Activated CD4-positive, CD25-positive, alpha-beta regulatory T cell (primary cell): ENCODE results near the gene NRK.
"Not testable (repeated sequence)": the region's sequence is repeated elsewhere in the genome, so short reads cannot be mapped to it uniquely, and the experiment has no call there.

Experiments
- DNase-seq, 4 experiments: peaks; one replicate each; lab custom pipeline; 2025; lab: John Stamatoyannopoulos, UW

The NRK gene, protein sequence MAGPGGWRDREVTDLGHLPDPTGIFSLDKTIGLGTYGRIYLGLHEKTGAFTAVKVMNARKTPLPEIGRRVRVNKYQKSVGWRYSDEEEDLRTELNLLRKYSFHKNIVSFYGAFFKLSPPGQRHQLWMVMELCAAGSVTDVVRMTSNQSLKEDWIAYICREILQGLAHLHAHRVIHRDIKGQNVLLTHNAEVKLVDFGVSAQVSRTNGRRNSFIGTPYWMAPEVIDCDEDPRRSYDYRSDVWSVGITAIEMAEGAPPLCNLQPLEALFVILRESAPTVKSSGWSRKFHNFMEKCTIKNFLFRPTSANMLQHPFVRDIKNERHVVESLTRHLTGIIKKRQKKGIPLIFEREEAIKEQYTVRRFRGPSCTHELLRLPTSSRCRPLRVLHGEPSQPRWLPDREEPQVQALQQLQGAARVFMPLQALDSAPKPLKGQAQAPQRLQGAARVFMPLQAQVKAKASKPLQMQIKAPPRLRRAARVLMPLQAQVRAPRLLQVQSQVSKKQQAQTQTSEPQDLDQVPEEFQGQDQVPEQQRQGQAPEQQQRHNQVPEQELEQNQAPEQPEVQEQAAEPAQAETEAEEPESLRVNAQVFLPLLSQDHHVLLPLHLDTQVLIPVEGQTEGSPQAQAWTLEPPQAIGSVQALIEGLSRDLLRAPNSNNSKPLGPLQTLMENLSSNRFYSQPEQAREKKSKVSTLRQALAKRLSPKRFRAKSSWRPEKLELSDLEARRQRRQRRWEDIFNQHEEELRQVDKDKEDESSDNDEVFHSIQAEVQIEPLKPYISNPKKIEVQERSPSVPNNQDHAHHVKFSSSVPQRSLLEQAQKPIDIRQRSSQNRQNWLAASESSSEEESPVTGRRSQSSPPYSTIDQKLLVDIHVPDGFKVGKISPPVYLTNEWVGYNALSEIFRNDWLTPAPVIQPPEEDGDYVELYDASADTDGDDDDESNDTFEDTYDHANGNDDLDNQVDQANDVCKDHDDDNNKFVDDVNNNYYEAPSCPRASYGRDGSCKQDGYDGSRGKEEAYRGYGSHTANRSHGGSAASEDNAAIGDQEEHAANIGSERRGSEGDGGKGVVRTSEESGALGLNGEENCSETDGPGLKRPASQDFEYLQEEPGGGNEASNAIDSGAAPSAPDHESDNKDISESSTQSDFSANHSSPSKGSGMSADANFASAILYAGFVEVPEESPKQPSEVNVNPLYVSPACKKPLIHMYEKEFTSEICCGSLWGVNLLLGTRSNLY (N-terminal part only)

DNA sequence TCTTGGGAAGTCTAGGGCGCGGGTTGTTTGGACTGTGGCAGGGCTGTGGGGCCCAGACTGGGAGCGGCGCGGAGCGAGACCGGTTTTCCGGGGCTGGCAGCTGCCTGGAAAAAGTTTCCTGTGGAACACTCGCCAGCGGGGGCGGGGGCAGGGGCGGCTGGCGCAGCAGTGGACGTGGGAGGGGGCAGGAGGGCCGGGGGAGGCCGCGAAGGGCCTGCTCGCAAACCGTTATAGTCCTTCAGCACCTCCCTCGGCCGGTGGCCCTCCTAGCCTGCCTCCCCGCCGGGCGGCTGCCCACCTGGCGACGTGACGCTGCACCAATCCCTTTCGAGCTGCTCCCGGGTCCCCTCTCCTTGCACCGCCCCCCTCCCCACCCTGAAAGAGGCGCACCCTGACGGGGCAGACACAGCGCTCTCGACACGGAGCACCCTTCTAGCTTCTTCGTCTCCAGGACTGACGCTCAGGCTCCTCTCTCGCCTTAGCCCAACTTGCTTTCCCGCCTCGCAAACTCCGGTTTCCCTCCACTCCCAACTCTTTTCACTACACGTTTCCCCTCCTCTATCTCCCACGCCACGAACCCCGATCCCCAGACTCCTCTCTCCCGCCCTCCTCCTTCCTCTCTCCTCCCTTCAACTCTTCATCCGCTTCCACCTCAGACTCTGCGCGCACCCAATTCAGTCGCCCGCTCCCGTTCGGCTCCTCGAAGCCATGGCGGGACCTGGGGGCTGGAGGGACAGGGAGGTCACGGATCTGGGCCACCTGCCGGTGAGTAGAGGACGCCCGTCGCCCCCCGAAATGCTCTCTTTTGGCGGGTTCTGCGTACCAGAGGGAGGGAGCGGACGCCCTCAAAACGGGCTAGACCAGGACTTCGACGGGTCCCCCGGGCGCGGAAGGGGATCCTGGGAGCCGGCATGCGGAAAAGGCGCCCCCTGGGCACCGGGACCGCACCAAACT, at the start of gene NRK:
Gene NRK (plus strand): TSS at position 402 of the 954 bp plus-strand sequence. CDS start 307 bp downstream, at position 709.
- DNase-seq: no peak

DNA sequence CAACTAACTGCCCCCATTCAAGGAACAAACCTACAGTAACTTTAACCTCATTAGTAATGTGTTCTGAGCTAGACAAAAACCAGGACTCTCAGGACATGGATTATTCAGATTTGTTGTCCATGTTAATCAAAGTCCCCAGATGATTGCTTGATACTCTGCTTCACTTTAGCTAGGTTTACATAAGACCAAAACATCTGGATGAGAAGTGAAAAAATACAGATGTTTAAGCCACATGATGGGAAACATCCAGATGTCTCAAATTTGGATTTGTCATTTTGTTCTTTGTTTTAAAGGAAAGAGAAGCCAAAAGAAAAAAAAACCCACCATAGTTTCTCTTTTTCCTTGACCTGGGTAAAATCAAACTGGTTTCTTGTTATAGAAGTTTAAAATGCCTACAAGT, 48.5 kb upstream of the NRK start:
- DNase-seq: no peak

DNA sequence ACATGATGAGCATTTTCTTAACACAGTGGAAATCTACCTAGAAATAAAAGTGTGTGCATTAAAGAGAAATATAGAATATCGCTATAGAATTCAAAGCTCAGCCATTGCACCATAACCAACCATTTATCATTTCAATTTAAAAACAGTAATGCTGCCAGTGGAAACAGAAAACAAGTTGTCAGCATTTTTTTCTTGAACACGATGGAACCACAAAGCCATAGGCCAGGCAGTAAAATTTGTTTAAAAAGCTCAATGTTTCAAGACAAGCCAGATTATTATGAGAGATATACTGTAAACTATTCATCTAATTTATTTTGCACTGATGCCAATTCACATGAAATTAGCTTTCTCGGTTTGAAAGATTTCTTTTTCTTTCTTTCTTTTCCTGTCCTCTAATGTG, 46.7 kb upstream of the NRK start:
- no peak for DNase-seq

DNA sequence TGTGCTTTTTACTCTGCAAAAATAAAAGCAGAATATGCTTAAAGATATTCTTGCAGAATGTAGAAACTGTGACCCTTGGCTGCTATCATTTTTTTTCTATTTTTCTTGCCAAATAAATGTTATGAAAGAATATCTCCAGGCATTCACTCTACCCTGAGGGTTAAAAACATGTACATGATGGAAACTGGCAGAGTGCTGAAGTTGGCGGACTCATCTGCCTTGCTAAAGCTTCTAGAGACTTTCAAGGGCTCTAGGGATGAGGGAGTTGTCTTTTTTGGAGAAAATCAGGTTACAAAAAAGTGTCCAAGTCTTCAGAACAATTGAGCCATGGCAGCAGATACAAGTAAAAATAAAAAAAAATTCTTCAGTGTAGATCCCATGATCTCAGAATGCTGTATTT, 40.5 kb upstream of the NRK start:
- DNase-seq: no peak

DNA sequence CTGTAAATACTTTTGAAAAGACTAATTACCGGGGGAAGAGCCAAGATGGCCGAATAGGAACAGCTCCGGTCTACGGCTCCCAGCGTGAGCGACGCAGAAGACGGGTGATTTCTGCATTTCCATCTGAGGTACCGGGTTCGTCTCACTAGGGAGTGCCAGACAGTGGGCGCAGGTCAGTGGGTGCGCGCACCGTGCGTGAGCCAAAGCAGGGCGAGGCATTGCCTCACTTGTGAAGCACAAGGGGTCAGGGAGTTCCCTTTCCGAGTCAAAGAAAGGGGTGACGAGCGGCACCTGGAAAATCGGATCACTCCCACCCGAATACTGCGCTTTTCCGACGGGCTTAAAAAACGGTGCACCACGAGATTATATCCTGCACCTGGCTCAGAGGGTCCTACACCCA, 25.5 kb upstream of the NRK start:
- not testable (repeated sequence) for DNase-seq

DNA sequence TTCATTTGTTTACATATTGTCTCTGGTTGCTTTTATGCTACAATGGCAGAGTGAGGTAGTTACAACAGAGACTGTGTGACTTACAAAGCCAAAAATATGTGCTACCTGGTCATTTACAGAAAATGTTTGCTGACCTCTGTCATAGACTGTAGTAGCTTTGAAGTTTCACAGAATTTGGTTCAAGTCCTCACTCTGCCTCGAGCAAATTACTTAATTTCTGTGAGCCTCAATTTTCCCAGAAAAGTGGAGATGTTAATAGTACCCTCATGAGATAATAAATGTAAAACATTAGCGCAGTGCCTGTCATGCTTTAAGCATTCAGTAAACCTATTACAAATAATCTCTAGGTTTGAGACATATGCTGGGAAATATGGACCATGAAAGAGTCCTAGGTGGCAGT, 18.4 kb upstream of the NRK start:
- DNase-seq: no peak

DNA sequence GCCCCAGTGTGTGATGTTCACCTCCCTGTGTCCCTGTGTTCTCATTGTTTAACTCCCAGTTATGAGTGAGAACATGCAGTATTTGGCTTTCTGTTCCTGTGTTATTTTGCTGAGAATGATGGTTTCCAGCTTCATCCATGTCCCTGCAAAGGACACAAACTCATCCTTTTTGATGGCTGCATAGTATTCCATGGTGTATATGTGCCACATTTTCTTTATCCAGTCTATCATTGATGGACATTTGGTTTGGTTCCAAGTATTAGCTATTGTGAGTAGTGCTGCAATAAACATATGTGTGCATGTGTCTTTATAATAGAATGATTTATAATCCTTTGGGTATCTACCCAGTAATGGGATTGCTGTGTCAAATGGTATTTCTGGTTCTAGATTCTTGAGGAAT, 16.7 kb upstream of the NRK start:
- not testable (repeated sequence) for DNase-seq

DNA sequence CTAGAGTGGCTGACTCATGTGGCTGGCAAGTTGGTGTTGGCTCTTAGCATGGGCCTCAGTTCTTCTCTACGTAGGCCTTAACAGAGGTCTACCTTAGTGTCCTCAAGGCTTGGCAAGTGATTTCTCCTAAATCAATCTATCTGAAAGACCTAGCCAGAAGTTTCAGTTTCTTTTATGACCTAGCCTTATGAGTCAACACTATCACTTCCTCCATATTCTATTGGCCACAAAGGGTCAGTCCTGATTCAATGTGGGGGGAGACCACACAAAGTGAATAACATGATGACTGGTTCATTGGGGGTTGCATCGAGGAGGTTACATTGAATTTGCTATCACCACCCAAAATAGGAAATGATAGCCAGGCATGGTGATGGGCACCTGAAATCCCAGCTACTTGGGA, 5.8 kb upstream of the NRK start:
- DNase-seq: no peak

DNA sequence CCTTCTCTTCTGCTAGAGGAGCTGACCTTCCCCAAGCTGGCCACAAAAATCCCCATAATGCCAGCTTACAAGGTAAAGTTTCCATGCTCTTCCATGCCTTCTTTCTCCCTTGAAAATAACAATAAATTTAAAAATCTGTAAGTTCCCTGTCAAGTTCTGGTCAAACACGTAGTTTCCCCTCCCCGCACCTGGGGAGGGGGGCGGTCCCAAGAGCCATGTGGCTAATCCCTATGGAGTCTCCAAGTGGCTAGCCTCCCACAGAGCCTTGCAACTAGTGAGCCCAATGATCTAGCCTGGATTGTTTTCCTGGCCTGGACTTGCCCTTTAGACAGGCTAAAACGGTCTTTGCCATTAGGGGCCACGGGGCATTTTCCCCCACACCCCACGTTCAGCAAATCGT, 2.1 kb upstream of the NRK start:
- no peak for DNase-seq

DNA sequence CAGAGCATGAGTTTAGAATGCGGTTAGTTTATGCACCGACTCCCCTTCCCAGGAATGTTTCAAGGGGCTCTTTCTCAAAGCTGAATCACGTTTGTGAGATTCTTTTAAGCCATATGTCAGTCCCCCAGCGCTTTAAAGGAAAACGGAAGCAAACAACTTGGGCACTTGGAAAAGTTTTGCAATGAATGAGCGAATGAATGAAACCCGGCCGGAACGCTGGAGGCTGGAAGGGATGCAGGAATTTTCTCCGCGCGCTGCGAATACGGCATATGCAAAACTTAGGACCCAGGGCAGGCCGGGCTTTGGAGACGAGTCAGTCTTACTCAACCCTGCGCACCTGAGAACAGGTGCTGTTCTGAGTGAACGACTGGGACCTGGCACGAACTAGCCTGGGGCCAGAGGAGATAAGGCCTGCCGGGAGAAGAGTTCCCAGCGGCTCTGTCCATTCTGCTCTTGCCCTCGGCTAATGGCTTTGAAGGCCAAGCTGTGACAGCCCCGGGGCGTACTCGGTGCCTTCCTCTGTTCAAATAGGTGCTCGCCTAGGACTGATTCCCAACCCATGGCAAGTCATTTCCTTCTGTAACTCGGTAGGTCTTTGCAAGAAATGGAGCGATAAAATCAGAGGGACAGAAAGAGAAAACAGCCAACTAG, 743 bp upstream of the NRK start:
- no peak for DNase-seq

DNA sequence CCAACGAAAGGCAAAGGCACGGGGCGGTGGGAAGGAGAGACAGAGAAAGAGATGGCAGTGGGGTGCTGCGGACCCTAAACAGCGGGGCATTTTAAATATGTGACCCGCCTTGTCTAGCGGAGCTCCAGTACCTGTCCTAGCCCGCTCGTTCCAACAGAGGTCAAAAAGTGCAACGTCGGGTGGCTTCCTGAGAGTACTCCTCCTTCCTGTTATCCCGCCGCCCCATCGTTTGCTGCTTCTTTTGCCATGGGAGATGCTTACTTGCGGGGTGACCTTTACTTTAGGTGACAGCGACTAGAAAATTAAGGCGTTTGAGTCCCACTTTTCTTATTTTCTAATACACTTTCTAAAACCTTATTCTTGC, 735 bp downstream of the NRK start:
- DNase-seq: no peak

DNA sequence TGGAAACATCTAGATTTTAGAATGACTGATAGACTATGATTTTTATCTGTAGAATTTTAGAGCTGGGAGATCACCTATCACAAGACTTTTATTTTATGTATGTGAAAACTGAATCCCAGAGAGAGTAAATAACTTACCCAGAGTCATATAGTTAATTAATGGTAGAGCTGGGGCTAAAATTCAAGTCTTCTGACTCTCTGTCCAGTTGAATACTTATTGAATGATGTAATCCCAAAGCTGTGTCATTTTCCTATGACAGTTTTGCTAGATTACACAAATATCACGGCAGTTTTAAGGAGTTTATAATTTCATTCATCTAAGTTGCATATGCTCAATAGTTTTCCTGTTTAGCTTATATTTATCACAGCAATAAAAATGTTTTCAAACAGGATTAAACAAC, 6.7 kb downstream of the NRK start:
- DNase-seq: no peak

DNA sequence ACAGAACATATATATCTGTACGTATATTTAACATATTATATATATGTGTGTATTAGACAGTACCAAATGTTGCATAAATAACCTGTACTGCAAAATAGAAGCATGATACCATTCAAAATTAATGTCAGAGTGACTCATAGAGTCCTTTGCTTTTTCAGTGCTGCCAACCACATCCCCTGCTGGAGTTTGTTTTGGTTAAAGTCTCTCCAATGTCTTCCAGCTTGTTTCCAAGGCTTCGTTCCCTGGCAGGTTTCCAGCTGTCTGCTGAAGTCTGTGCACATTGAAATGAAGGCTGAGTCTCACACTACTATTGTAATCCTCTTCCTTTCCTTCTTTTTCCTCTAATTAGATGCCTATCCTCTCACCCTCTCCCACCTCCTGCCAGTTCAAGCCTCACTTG, 14.9 kb downstream of the NRK start:
- no peak for DNase-seq

DNA sequence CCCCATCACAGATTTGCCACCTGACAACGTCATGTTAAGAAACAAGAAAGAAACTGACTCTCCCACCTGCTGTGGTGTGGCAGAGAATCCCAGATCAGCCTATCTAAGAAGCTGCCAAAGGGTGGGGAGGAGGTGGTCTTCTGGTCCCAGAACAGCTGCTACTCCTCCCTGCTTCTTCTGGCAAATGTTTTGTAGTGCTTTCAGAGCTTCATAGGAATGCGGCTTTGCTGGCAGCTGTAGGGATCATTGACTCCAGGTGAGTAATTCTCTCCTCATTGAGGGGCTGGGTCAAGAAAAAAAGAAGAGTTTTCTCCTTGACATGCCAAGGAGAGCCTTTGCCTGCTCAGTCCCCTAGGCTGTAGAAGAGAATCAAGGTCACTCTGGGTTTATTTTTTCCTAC, 23.3 kb downstream of the NRK start:
- DNase-seq: no peak

DNA sequence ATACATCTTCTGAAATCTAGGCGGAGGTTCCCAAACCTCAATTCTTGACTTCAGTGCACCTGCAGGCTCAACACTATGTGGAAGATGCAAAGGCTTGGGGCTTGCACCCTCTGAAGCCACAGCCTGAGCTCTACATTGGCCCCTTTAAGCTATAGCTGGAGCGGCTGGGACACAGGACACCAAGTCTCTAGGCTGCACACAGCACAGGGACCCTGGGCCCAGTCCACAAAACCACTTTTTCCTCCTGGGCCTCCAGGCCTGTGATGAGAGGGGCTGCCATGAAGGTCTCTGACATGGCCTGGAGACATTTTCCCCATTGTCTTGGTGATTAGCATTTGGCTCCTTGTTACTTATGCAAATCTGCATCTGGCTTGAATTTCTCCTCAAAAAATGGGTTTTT, 27.8 kb downstream of the NRK start:
- not testable (repeated sequence) for DNase-seq

DNA sequence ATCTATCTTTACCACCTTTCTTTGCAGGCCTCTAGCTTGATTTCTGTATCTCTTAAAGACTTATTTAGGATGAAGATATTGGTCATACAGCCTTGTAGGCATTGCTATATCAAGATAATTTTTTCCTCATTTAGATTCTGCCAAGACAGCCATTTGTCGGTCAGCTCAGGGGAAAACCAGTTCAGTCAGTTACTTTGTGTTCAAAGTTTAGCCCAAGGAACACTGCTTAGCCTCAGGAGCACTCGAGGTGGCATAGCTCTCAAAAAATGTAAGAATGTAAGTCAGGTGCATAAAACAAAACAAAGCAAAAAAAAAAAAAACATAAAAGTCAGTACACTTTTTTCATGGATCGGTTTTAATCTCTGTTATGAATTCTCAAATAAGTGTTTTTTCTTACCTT, 43.4 kb downstream of the NRK start:
- DNase-seq: no peak

DNA sequence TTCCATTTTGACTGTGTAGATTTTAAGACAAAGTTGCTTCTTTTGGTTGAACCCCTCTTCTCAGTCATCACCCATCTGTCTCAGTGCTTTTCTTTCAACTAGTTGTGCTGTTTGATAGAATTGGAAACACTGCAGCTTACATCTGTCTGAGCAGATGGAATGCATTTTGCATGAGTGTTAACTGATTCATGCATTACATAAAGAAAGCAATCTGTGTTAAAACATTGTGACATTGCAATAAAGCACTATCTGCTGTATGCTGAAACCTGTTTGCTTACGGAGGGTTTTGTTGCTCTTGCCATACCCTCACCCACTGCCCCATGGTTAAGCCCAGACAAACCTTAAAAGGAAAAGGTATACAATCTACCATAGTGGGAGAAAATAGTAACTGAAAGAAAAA, 47.4 kb downstream of the NRK start:
- no peak for DNase-seq

DNA sequence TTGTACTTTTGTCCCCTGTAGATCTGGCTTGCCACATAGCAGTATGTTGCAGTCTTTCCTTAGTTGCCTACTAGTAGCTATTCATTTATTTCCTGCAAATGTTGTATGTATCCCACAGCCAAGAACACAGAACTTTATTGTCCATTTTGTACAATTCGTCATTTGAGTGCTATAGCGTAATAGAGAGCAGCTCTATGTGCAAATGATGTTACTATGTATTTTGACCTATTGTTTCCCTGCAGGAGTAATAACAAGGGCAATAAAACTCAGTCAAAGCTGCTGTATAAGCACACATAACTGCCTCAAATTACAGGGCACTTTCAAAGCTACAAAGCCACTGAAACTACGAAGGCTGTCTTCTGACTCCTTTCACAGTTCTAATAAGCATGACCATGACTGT, 48.1 kb downstream of the NRK start:
- DNase-seq: no peak

DNA sequence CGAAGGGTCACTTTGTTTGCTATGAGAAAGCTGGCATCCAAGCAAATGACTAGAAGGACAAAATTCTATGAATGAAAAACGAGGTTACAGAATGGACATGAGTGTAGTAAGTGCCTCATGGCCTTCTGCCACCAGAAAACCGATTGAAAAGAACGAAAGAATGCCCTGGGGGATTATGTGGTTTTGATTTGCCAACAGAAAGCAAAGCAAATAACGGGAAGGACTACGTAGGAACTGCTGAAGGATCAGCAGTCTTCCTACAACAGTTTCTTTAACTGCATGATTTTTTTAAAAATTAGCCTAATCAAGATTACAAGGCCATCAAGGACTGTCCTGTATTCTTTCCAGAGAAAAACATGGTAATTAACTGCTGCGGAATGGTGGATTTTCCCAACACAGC, 50.6 kb downstream of the NRK start:
- DNase-seq: no peak

DNA sequence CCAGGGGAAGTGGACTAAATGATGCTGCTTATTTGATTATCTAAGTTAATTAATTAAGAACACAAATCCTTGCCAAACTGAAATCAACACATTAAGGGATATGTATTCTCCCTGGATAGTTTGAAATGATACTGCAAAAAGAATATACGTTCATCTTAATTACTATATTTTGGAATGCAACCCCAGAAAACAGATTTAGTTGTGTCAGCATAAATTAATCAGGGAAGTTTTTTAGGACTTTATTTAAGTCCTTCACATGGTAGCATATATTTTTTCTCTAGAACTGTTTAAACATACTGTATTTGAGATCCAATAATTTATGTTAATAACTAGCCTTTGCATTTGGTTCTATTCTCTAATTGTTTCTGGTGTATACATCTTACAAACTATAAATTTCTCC, 52.5 kb downstream of the NRK start:
- no peak for DNase-seq

DNA sequence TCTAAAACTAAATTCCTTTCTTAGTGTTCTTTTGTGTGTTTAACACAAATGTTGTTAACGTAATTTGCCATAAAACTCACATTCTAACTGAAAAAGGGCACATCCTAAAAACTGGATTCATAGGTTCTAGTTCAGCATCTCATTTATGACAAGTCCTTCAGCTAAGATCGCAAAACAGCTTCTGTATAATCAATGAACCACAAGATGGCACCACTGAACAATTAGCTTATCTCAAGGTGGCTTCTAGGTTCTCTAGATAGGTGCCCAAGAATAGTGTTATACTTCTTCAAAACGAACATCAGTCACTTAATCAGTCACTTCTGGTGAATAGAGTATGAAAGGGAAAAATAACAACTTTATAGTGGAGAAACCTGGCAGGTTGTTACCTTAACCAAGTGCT, 54.3 kb downstream of the NRK start:
- DNase-seq: no peak
